T-helper 22 cell (primary cell): ENCODE results near the gene CST11.
"Not testable (repeated sequence)": the region's sequence is repeated elsewhere in the genome, so short reads cannot be mapped to it uniquely, and the experiment has no call there.

ENCODE experiments used
- DNase-seq: peaks from one replicate; pipeline ENCODE4 v3.0.0-alpha.2; 2020; ENCODE audit warnings: low read depth

Gene CST11, protein sequence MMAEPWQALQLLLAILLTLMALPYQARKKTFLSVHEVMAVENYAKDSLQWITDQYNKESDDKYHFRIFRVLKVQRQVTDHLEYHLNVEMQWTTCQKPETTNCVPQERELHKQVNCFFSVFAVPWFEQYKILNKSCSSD

DNA sequence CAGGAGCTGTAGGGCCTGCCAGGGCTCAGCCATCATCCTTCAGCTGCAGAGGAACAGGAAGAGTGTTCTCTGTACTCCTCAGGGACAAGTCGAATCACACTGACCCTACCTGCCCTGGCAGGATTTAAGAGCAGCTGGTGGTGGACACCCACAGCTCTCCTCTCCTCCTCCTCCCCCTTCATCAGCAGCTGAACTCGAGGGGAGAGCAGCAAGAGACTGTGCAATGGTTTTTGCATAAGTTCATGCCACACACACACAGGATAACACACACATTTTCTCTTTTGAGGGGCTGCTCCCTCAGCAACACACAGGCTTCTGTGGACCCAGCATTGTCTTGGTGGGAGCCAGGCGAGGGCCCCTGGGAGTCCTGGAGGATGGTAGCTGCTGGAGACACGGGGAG lies at the start of gene CST11:
Gene CST11 (minus strand): TSS at position 101 of the 400 bp plus-strand sequence. CDS start 65 bp downstream, at position 36.
- DNase-seq = no peak

DNA sequence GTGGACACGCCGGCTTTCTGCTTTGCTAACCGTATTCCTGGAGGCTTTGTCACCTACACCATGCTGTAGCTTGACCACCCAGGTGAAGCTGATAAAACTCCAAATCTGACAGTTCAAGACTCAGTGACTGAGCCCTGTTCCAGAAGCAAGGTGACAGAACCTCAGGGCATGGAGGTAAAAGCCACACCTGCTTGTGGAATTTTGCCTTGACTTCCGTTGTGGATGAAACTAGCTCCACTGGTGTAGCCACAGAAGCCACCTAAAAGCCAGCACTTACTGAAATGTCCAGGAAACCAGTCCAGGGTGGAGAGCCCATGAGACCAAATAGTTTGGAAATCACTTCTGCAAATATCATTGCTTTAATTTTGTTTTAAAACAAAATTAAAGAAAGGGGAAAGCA lies 49.2 kb upstream of the CST11 start:
- DNase-seq = no peak

DNA sequence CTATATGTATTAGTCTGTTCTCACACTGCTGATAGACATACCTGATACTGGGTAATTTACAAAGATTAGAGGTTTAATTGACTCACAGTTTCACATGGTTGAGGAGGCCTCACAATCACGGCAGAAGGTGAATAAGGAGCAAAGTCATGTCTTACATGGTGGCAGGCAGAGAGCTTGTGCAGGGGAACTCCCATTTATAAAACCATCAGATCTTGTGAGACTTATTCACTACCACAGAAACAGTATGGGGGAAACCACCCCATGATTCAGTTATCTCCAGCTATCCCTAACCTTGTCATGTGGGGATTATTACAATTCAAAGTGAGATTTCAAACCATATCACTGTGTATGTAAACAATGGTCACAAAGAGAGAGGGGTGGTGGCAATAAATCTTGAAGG lies 44.9 kb upstream of the CST11 start:
- DNase-seq = no peak

DNA sequence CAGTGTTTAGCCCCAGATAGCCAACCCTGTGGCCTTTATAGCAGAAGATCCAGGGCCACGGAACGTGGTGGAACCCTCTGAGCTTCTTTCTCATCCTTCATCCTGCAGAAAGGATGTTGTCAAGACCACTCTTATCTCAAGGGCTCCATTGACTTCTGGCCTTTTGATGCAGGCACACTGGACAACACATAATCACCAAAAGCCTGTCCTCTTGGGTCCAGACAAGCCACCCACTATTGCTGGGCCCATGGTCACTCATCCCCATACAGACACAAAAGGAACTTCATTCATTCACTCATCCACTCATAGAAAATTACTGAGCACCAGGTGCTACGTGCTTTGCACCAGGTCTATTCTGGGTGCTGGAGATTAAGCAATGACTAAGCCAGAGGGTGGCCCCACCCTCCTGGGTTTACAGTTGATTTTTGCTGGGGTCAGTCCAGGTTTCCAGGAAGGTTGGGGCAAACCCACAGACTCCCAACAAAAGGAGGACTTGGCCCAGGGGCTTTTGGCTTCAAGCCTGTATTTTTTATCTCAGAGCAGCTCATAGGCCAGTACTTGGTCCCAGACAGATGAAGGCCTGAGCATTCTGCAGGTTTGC lies 40.6 kb upstream of the CST11 start:
- DNase-seq = no peak

DNA sequence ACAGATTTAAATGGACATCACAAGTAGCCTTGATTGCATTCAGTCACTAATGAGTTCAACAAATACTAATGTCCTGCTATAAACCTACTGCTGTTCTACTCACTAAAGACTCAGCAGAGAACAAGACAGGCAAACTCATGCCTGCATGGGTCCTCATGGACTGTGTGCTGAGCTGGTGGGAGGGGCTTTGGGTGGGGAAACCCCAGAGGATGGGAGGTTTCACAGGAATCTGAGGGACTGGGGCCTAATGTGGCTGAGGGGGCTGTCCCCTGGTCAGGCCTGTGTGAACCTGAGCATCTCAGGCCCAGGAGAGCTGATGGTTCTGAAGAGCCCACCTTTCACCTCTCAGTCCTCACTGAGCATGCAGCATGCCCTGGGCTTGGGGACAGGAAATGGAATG lies 39.6 kb upstream of the CST11 start:
- no peak for DNase-seq

DNA sequence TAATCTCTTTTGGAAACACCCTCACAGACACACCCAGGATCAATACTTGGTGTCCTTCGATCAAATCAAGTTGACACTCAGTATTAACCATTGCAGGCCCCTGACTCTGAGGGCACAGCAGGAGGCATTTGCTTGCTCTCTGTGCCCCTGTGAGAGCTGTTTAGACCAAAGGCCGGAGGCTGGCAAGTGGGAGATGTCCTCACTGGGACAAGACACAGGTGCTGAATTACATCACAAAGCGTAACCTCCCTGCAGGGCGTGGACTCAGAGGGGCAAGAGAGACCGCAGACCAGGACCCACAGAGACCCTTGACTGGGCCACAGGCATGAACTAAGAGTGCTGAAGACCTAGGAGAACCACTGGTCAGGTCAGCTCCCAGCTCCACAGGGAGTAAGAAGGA lies 38.1 kb upstream of the CST11 start, which contains the start of gene CST8:
Gene CST8 (plus strand): TSS at position 301 of the 400 bp plus-strand sequence. CDS start 551 bp downstream, outside the sequence.
- DNase-seq = no peak

DNA sequence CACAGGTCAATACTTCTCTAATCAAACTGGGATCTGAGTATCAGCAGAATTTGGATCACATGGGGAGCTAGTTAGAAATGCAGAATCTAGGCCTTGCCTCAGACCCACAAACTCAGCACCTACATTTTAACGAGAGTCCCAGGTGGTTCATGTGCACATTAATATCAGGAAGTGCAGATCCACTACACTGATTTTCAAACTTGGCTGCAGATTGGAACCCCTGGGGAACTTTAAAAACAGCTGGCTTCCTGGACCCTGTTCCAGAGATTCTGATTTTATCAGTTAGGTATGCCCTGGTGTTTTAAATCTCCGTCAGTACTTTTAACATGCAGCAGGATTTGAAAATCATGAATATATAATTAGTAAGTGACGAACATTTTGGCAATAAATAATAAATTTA lies 36.3 kb upstream of the CST11 start:
- no peak for DNase-seq

DNA sequence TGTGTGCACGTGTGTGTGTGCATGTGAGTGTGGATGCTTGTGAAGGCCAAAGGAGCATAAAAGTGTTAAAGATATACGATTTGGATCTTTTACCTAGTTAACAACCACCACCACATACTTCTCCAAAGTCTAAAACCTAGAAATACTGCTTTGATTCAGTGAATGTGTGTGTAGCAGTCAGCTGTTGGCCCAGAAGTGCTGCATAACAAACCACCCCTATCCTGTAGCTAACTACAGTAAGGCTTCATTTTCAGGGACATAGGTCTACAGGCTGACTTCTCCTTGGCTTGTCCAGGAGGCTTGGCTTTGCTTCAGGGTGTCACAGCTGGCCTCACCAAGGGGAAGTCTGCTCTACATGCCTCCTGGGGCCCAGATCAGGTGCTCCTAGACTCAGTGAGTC lies 35.8 kb upstream of the CST11 start:
- DNase-seq = no peak

DNA sequence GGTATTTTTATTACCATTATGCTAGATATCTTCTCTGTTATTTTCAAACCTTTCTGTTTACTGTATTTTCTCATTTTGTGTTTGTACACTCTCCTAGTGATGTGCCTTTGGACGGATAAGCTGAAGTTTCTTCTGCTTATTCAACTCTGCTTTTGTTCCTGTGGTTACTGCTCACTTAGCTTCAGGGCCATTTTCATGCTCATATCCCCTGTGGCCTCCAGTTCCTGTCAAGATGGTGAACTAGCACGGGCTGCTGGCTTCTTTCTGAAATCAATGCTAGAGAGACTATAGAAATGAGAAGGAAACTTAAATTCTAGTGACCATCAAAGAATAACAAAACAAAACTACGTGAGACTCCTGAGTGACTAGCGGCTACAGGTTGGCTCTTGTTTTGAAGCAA lies 31.4 kb upstream of the CST11 start:
- DNase-seq = no peak

DNA sequence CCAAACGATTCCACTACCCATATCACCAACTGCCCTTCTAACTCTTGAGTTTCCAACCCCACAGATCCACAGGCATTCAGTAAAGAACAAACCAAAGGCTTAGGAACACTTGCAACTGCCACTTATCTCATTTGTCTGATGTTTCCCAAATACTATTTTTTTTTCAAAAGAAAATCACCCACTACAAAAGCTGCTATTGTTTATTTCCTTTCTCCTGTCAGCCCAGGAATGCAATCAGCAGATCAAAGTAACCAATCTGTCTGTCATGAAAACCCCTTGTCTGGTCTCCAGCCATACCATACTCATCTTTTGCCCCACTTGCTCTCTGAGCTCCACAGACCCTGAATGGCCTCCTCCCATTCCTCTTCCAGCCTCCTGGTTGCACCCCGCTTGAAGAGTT lies 29.5 kb upstream of the CST11 start:
- DNase-seq = no peak

DNA sequence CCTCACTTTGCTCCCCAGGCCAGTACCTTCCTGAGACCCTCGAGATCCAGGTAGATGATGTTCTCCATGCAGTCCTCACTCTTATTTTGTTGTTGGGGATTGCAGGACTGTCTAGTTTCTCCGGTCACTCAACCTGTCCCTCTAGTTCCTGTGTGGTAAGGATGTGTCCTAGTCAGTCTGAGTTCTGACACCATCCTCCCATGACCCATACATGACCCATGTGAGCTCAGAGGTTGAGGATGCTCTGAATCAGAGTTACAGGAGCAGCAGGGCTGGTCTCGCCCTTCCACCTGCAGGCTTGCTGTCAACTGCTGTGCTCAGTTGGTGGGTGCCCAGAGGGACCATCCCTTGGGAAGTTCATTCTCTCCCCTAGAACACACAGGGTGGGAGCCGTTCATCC lies 26.4 kb upstream of the CST11 start:
- DNase-seq = no peak

DNA sequence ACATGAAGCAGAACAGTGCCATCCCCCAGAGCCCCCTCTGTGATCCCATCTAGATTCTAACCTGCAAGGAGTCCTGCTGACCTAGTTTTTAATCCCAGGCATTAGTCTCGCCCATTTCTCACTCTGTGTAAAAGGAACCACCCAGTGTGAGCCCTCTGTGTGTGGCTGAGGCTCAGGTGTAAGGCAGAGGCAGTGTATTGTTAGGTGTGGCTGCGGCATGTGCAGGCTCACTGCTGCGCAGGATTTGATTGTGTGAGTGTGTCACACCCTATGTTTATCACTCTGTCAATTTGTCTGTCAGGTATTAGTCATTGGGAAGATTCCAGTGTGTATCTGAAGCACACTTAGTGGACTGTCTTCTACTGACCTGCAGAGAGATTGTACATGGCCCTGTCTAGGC lies 24.5 kb upstream of the CST11 start:
- no peak for DNase-seq

DNA sequence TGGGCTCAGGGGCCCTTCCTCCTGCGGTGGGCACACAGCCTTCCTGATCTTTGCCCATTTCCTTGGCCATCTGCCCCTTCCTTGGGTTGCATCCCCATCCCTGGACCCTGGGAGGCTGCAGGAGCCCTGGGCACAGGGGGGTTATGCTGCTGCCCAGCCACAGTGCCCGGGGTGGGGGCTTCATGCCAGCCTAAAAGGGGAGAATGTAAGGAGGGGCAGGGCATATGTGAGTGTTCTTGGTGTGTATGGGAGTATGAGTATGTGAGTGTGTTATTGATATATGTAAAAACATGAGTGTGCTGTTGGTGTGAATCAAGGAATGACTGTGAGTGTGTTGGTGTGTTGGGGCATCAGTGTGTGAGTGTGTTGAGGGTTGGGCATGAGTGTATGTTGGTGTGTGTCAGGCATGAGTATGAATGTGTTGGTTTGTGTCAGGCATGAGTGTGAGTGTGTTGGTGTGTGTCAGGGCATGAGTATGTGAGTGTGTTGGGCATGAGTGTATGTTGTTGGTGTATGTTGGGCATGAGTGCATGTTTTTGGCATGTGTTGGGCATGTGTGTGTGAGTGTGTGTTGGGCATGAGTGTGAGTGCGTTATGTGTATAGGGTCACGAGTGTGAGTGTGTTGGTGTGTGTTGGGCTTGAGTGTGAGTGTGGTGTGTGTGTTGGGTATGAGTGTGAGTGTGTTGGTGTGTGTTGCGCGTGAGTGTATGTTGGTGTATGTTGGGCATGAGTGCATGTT lies 23.5 kb upstream of the CST11 start:
- no peak for DNase-seq

DNA sequence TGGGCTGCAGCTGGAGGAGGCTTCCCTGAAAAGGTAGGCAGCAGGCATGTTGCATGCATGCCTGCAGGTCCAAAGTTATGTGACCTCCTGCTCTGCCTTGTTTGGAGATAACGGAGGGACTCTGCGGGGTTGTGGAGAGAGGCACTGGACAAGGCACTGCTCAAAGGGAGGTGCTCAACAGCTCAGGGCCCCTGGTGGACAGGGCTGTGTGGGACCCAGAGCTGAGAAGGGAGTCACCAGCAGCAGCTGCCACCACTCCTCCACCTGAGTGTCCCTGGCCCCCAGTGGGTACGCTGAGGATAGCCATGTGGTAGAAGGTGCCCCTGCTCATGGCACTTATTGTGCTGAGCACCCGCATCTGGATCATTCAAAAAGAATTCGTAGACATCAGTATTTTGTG lies 22.7 kb upstream of the CST11 start:
- DNase-seq = no peak

DNA sequence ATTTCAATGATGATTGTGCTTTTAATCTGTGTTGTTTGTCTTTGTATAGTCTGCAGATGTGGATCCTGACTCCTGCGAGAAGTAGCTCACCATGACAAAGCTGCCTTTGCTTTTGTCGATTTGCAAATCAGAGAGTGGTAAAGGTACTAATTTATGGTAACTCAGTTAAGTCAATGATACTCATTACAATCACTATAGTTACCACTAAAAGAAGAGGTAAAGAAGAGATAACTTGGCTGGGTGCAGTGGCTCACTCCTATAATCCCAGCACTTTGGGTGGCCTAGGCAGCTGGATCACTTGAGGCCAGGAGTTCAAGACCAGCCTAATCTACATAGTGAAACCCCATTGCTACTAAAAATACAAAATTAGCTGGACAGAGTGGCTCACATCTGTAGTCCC lies 20.6 kb upstream of the CST11 start:
- not testable (repeated sequence) for DNase-seq

DNA sequence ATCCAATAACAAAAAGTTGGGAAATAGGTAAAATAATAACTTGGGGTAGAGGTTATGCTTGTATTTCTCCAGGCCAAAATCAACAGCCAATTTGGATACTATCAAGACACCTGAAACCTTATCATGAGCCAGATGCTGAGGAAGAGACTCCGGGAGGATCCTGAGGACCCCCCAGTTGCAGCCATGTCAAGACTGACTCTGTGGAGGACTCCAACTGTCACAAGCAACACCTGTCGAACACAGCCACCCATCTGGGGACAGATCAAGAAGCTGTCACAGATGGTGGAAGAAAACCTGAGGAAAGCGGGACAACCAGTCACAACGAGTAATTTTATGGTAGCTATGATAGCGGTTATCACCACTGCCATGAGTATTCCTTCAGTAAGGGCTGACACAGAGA lies 19.6 kb upstream of the CST11 start:
- DNase-seq = not testable (repeated sequence)

DNA sequence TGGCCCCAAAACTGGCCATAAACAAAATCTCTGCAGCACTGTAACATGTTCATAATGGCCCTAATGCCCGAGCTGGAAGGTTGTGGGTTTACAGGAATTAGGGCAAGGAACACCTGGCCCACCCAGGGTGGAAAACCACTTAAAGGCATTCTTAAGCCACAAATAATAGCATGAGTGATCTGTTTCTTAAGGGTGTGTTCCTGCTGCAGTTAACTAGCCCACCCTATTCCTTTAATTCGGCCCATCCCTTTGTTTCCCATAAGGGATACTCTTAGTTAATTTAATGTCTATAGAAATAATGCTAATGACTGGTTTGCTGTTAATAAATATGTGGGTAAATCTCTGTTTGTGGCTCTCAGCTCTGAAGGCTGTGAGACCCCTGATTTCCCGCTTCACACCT lies 14.3 kb upstream of the CST11 start:
- DNase-seq = not testable (repeated sequence)

DNA sequence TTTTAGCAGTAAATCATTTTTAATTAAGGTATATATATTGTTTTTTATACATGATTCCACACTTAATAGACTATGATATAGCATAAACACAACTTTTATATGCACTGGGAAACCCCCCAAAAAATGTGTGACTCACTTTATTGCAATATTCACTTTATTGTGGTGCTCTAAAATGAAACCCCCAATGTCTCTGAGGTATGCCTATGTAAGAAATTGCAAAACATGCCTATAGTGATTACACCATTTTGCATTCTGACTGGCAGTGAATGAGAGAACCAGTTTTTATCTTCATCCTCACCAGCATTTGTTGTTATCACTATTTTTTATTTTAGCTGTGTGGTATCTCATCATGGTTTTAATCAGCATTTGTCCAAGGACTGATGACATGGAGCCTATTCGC lies 8.5 kb upstream of the CST11 start:
- no peak for DNase-seq

DNA sequence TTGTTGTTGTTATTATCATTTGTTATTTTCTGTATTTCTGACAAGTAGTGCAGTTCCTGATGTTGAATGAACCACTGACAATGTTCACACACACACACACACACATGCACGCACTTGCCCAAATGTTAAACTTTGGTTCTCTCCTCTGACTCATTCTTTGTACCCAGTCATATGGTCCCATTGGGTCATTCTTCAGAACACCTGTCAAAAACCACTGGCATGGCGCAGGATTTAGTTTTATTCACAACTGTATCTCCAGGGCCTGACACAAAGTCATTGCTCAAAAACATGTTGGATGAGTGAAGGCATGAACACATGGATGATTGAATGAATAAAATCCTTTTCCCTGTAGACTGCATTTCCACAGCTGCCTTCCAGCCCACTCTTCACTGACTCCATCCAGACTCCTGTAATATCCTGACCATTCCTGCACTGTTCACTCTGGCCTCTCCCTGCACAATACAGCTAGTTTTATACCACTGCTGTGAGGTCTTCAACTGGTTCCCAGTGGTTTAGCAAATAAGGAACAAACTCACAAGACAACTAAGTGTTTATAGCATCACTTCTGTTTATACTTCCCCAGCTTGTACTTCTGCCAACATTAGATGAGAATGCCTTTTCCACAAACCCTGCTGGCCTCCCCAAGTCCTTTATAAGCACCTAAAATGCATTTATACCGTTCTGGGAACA lies 6.9 kb upstream of the CST11 start:
- DNase-seq = no peak

DNA sequence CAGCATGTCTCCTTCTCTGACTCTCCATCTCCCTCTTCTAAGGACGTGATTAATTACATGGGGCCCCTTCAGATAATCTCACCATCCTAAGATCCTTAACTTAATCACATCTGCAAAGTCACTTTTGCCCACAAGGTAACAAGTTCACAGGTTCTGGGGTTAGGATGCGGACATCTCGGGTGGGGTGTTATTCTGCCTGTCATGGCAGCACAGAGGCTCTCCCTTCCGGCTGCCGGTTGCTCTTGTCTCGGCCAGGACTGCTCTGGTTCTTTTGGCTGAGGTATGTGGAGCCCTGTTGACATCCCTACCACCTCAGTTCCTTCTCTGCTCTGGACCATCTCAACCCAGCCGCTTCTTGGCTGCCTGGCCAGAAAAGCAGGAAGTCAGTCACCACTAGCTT lies 4.2 kb upstream of the CST11 start:
- DNase-seq = no peak

DNA sequence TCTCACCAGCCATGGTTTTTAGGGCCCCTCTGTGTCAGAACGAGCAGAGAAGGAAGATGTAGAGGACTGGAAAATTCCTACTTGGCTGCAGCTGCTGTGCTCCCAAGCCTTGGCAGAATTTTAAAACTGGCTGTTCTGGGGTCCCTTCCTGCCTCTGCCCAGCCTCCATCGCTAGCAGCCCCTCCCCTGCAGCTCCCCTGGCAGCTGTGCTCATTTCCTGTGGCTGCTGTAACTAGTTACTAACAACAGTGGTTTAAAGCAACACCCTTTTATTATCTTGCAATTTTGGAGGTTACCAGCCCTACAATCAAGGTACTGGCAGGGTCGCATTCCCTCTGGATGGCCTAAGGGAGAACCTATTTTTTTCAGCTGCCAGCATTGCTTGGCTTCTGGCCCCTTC lies 3.7 kb upstream of the CST11 start:
- DNase-seq = no peak

DNA sequence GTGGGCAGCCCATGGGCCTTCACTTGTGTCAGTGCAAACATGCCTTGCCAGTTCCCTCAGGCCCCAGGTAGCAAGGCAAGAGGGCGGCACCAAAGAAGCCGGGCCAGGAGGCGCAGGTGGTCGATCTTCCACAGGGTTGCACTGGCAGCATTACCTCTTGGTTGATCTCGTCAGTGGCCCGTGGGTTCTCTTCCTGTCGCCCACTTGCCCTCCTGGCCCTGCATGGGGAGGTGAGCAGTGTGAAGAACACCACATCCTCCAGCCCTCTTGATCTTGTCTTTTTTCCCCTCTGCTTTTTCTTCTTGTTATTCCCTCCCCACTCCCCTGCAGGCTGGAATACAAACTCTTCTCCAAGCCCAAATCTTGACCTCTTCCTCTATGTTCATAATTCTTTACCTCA lies 3.0 kb upstream of the CST11 start:
- no peak for DNase-seq

DNA sequence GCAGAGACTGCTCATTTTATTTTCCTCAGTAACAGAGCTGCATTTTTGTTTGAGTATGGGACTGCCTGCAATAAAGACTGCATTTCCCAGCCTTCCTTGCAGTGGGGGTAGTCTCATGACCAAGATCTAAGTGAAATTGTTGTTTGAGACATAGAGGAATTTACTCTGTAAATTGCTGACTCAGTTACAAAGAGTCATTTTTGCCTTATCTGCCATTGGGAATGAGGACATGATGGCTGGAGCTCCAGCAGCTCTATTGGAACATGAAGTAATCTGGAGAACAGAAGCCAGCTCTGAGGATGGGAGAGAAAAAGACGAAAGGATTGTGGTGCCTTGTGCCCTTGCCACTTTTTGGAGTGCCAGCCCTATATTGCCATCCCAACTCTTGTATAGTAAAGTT lies 2.1 kb upstream of the CST11 start:
- no peak for DNase-seq
